ENCODE data around the gene SEC24B.

The SEC24B gene

GRCh38 chr4:109424093-109424841, 9.3 kb upstream of the SEC24B start:
- H4K5ac ChIP-seq (ENCODE audit: low read length) = no peak overlapping the region
- no peak overlapping the region for H3K4me3 ChIP-seq (ENCODE audit: low read length)
- H4K8ac ChIP-seq (ENCODE audit: low read depth, low read length) = no peak overlapping the region
- H2BK5ac ChIP-seq (ENCODE audit: low read length) = no peak overlapping the region
- no peak overlapping the region for H2BK15ac ChIP-seq (replicated peaks; ENCODE audit: low read depth)
- no peak overlapping the region for H3K56ac ChIP-seq (ENCODE audit: low read length)
- WGBS (ENCODE audit: extremely low coverage, insufficient coverage, low lambda C conversion rate) = no CpG with 5 or more reads among the region's 19 CpGs
- no peaks in the 10 kb centered on the region for H3K27me3 ChIP-seq (ENCODE audit: insufficient read depth, low read length, poor library complexity)
- H3K4me1 ChIP-seq (ENCODE audit: control insufficient read depth, low read depth, low read length) = peaks cover 5% of the 10 kb centered on the region
- H3K4me2 ChIP-seq (ENCODE audit: low read length) = no peak overlapping the region
- no peak overlapping the region for H3K18ac ChIP-seq (ENCODE audit: low read length)
- H3K79me2 ChIP-seq (ENCODE audit: control insufficient read depth, insufficient read depth, low read length) = no peaks in the 10 kb centered on the region
- no peaks in the 10 kb centered on the region for H3K36me3 ChIP-seq (ENCODE audit: control insufficient read depth, insufficient read depth, low read length)
- no peak overlapping the region for H3K4ac ChIP-seq (ENCODE audit: low read depth, low read length)
- H2AK5ac ChIP-seq (ENCODE audit: low read length) = no peak overlapping the region
- no peak for DNase-seq
- H2BK120ac ChIP-seq (ENCODE audit: low read depth, low read length) = no peak overlapping the region
- no peak overlapping the region for H3K27ac ChIP-seq (ENCODE audit: low read depth, low read length)
- H3K23ac ChIP-seq (ENCODE audit: low read length) = no peak overlapping the region
- H3K9ac ChIP-seq (ENCODE audit: low read length) = no peak overlapping the region
- H3K79me1 ChIP-seq (ENCODE audit: low read length) = no peaks in the 10 kb centered on the region

- H4K8ac ChIP-seq (ENCODE audit: low read depth, low read length) = no peak overlapping the region
- H3K27me3 ChIP-seq (ENCODE audit: insufficient read depth, low read length, poor library complexity) = no peaks in the 10 kb centered on the region
- H3K56ac ChIP-seq (ENCODE audit: low read length) = no peak overlapping the region
- no peak overlapping the region for H3K4me3 ChIP-seq (ENCODE audit: low read length)
- H2BK15ac ChIP-seq (replicated peaks; ENCODE audit: low read depth) = no peak overlapping the region
- no peak overlapping the region for H3K18ac ChIP-seq (ENCODE audit: low read length)
- no peaks in the 10 kb centered on the region for H3K4me1 ChIP-seq (ENCODE audit: control insufficient read depth, low read depth, low read length)
- H4K5ac ChIP-seq (ENCODE audit: low read length) = no peak overlapping the region
- no CpG with 5 or more reads among the region's 4 CpGs for WGBS (ENCODE audit: extremely low coverage, insufficient coverage, low lambda C conversion rate)
- H2BK120ac ChIP-seq (ENCODE audit: low read depth, low read length) = no peak overlapping the region
- no peak for DNase-seq
- H3K23ac ChIP-seq (ENCODE audit: low read length) = no peak overlapping the region
- no peaks in the 10 kb centered on the region for H3K79me1 ChIP-seq (ENCODE audit: low read length)
- H2AK5ac ChIP-seq (ENCODE audit: low read length) = no peak overlapping the region
- no peak overlapping the region for H2BK5ac ChIP-seq (ENCODE audit: low read length)
- no peaks in the 10 kb centered on the region for H3K79me2 ChIP-seq (ENCODE audit: control insufficient read depth, insufficient read depth, low read length)
- H3K36me3 ChIP-seq (ENCODE audit: control insufficient read depth, insufficient read depth, low read length) = no peaks in the 10 kb centered on the region
- H3K9ac ChIP-seq (ENCODE audit: low read length) = no peak overlapping the region
- H3K27ac ChIP-seq (ENCODE audit: low read depth, low read length) = no peak overlapping the region
- H3K4me2 ChIP-seq (ENCODE audit: low read length) = no peak overlapping the region
- no peak overlapping the region for H3K4ac ChIP-seq (ENCODE audit: low read depth, low read length)
These were observed 8.2 kb upstream of the SEC24B start for GRCh38 chr4:109425405-109425804.

DNA sequence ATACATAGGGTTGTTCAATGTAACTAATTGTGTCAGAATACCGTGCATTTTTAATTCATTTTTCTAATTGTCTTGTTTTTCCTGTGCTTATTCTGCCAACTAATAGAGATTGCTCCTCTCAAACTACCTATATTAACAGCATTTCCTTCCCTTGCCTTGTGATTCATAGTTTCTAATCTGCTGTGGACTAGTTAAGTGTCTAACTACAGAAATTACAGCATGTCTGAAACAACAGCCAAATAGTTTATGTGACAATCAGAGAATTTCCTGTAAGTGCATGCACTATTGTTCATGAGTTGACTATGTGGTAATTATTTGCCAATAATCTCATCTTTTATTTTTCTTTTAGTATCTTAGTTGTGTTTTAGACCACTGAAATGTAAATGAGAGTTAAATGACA, 4.1 kb upstream of the SEC24B start:
- Histone ChIP-seq H3K4me1 (ENCODE audit: control insufficient read depth, low read depth, low read length) (peaks cover 2% of the 10 kb centered on the region), H3K27ac (ENCODE audit: low read depth, low read length) (no peak overlapping the region)
- no CpG with 5 or more reads among the region's 1 CpG for WGBS (ENCODE audit: extremely low coverage, insufficient coverage, low lambda C conversion rate)

DNA sequence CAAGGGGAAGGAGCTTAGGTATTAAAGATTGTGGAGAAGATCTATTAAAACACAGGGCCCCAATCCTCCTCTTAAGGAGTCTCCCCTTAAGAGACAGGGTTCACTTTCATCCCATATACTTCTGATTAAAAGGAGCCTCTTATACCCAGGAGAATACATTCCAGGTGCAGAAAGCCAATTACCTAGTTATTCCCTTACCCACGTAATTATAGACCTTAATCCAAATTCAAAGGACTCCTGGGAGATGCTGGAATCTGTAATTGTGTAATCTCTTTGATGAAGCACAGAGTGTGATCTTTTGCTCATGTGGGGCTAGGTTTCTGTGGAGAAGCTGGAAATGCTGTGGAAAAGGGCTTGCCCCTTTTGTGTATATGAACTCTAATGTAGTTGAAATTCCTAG, 1.4 kb upstream of the SEC24B start:
- Histone ChIP-seq H3K79me2 (ENCODE audit: control insufficient read depth, insufficient read depth, low read length) (peaks cover 28% of the 10 kb centered on the region), H4K5ac (ENCODE audit: low read length) (no peak overlapping the region), H4K8ac (ENCODE audit: low read depth, low read length) (no peak overlapping the region), H3K79me1 (ENCODE audit: low read length) (peaks cover 6% of the 10 kb centered on the region), H3K56ac (ENCODE audit: low read length) (peak overlapping the region; percentile 39), H2BK15ac (replicated peaks; ENCODE audit: low read depth) (no peak overlapping the region), H2AK5ac (ENCODE audit: low read length) (no peak overlapping the region), H3K4me3 (ENCODE audit: low read length) (no peak overlapping the region), H2BK5ac (ENCODE audit: low read length) (no peak overlapping the region), H3K23ac (ENCODE audit: low read length) (no peak overlapping the region), H3K18ac (ENCODE audit: low read length) (no peak overlapping the region), H3K9ac (ENCODE audit: low read length) (no peak overlapping the region), H3K27me3 (ENCODE audit: insufficient read depth, low read length, poor library complexity) (no peaks in the 10 kb centered on the region), H3K4me1 (ENCODE audit: control insufficient read depth, low read depth, low read length) (peaks cover 12% of the 10 kb centered on the region), H3K4ac (ENCODE audit: low read depth, low read length) (no peak overlapping the region), H3K4me2 (ENCODE audit: low read length) (no peak overlapping the region), H3K27ac (ENCODE audit: low read depth, low read length) (no peak overlapping the region), H3K36me3 (ENCODE audit: control insufficient read depth, insufficient read depth, low read length) (no peaks in the 10 kb centered on the region), H2BK120ac (ENCODE audit: low read depth, low read length) (no peak overlapping the region)
- no peak for DNase-seq
- WGBS (ENCODE audit: extremely low coverage, insufficient coverage, low lambda C conversion rate) = no CpG with 5 or more reads among the region's 1 CpG

More for the DNA sequence above, 4.1 kb upstream of the SEC24B start:
- H3K18ac ChIP-seq (ENCODE audit: low read length) = no peak overlapping the region
- no peaks in the 10 kb centered on the region for H3K27me3 ChIP-seq (ENCODE audit: insufficient read depth, low read length, poor library complexity)
- H3K4me3 ChIP-seq (ENCODE audit: low read length) = no peak overlapping the region
- peaks cover 5% of the 10 kb centered on the region for H3K79me2 ChIP-seq (ENCODE audit: control insufficient read depth, insufficient read depth, low read length)
- no peak overlapping the region for H3K9ac ChIP-seq (ENCODE audit: low read length)
- H2BK120ac ChIP-seq (ENCODE audit: low read depth, low read length) = no peak overlapping the region
- no peak overlapping the region for H2BK5ac ChIP-seq (ENCODE audit: low read length)
- no peak overlapping the region for H3K4ac ChIP-seq (ENCODE audit: low read depth, low read length)
- H2AK5ac ChIP-seq (ENCODE audit: low read length) = no peak overlapping the region
- H4K8ac ChIP-seq (ENCODE audit: low read depth, low read length) = no peak overlapping the region
- H3K36me3 ChIP-seq (ENCODE audit: control insufficient read depth, insufficient read depth, low read length) = no peaks in the 10 kb centered on the region
- H3K79me1 ChIP-seq (ENCODE audit: low read length) = no peaks in the 10 kb centered on the region
- H3K4me2 ChIP-seq (ENCODE audit: low read length) = no peak overlapping the region
- H3K23ac ChIP-seq (ENCODE audit: low read length) = no peak overlapping the region
- no peak overlapping the region for H2BK15ac ChIP-seq (replicated peaks; ENCODE audit: low read depth)
- DNase-seq = no peak
- H3K56ac ChIP-seq (ENCODE audit: low read length) = no peak overlapping the region
- H4K5ac ChIP-seq (ENCODE audit: low read length) = no peak overlapping the region

GRCh38 chr4:109432696-109433095, 919 bp upstream of the SEC24B start:
- H2BK120ac ChIP-seq (ENCODE audit: low read depth, low read length) = no peak overlapping the region
- H4K5ac ChIP-seq (ENCODE audit: low read length) = peak overlapping the region; percentile 95
- no peaks in the 10 kb centered on the region for H3K27me3 ChIP-seq (ENCODE audit: insufficient read depth, low read length, poor library complexity)
- no peak overlapping the region for H2AK5ac ChIP-seq (ENCODE audit: low read length)
- H3K79me1 ChIP-seq (ENCODE audit: low read length) = peaks cover 6% of the 10 kb centered on the region
- H3K4ac ChIP-seq (ENCODE audit: low read depth, low read length) = no peak overlapping the region
- DNase-seq = peak; percentile 64
- H3K4me1 ChIP-seq (ENCODE audit: control insufficient read depth, low read depth, low read length) = peaks cover 12% of the 10 kb centered on the region
- H3K36me3 ChIP-seq (ENCODE audit: control insufficient read depth, insufficient read depth, low read length) = no peaks in the 10 kb centered on the region
- H4K8ac ChIP-seq (ENCODE audit: low read depth, low read length) = no peak overlapping the region
- H3K79me2 ChIP-seq (ENCODE audit: control insufficient read depth, insufficient read depth, low read length) = peaks cover 32% of the 10 kb centered on the region
- H3K23ac ChIP-seq (ENCODE audit: low read length) = peak overlapping the region; percentile 80
- no peak overlapping the region for H3K27ac ChIP-seq (ENCODE audit: low read depth, low read length)
- WGBS (ENCODE audit: extremely low coverage, insufficient coverage, low lambda C conversion rate) = no CpG with 5 or more reads among the region's 3 CpGs
- peak overlapping the region; percentile 57 for H3K18ac ChIP-seq (ENCODE audit: low read length)
- no peak overlapping the region for H3K4me3 ChIP-seq (ENCODE audit: low read length)
- H3K9ac ChIP-seq (ENCODE audit: low read length) = peak overlapping the region; percentile 71
- H2BK5ac ChIP-seq (ENCODE audit: low read length) = no peak overlapping the region
- peak overlapping the region; percentile 73 for H3K56ac ChIP-seq (ENCODE audit: low read length)
- H2BK15ac ChIP-seq (replicated peaks; ENCODE audit: low read depth) = no peak overlapping the region
- peak overlapping the region; percentile 57 for H3K4me2 ChIP-seq (ENCODE audit: low read length)

All from mesendoderm (in vitro differentiated cells).